GM12864 (cell line): ENCODE measurements around the gene TRABD2B.
"Not testable (repeated sequence)": the region's sequence is repeated elsewhere in the genome, so short reads cannot be mapped to it uniquely, and the experiment has no call there.

ENCODE experiments used
- DNase-seq: peaks from one replicate; pipeline ENCODE4 v3.0.0-alpha.2; 2011; ENCODE audit warnings: low read depth
- H3K4me3 ChIP-seq: 2 replicates; pipeline ENCODE4 v1.5.1; 2011; ENCODE audit warnings: mild to moderate bottlenecking, low read depth, low read length, control low read depth
- CTCF ChIP-seq: IDR thresholded peaks from 2 replicates; pipeline ENCODE4 v1.5.1; 2011; ENCODE audit warnings: low read depth, mild to moderate bottlenecking, moderate library complexity, low read length, control low read depth, inconsistent platforms; ENCODE audit errors: missing control alignments

Gene TRABD2B

GRCh38 chr1:47964636-47965035, 32.5 kb downstream of the TRABD2B start:
- no peak overlapping the region for H3K4me3 ChIP-seq
- no peak for DNase-seq
- no peak for TF ChIP-seq CTCF

- TF ChIP-seq CTCF: no peak
- H3K4me3 ChIP-seq: no peak overlapping the region
- no peak for DNase-seq
Measured at GRCh38 chr1:47963568-47964358, 33.4 kb downstream of the TRABD2B start.

- no peak for TF ChIP-seq CTCF
Measured at GRCh38 chr1:47962750-47963492, 34.3 kb downstream of the TRABD2B start.

GRCh38 chr1:47961835-47962234, 35.4 kb downstream of the TRABD2B start:
- not testable (repeated sequence) for DNase-seq

More at GRCh38 chr1:47962750-47963492, 34.3 kb downstream of the TRABD2B start:
- no peak for DNase-seq
- H3K4me3 ChIP-seq: no peak overlapping the region

GRCh38 chr1:47956491-47956890, 40.7 kb downstream of the TRABD2B start:
- not testable (repeated sequence) for H3K4me3 ChIP-seq, DNase-seq

More at GRCh38 chr1:47961835-47962234, 35.4 kb downstream of the TRABD2B start:
- H3K4me3 ChIP-seq: not testable (repeated sequence)

- TF ChIP-seq CTCF: no peak
- no peak overlapping the region for H3K4me3 ChIP-seq
- DNase-seq: no peak
Measured at GRCh38 chr1:47953661-47954060, 43.5 kb downstream of the TRABD2B start.

GRCh38 chr1:47951545-47952235, 45.5 kb downstream of the TRABD2B start:
- H3K4me3 ChIP-seq: no peak overlapping the region
- no peak for TF ChIP-seq CTCF
- no peak for DNase-seq
